ENCODE data around the gene RAD51C.
A peak's percentile ranks its signal among the peaks of the same experiment; 100 is the strongest.

Gene RAD51C

GRCh38 chr17:58755577-58756245, 63.3 kb downstream of the RAD51C start, which contains the start of gene PPM1E:
Gene PPM1E (plus strand): TSS chr17:58755854.
- H3K36me3 ChIP-seq = peaks cover 12% of the 10 kb centered on the region
- H3K27me3 ChIP-seq (ENCODE audit: insufficient read depth, low read depth, severe bottlenecking) = no peaks in the 10 kb centered on the region
- TF ChIP-seq CTCF (IDR thresholded peaks at IDR 0.05; ENCODE audit: low read depth, low read length) = no peak
- peak within 1 kb of the TSS; percentile 82 for H3K27ac ChIP-seq
- no peaks in the 10 kb centered on the region for H3K9me3 ChIP-seq (ENCODE audit: severe bottlenecking)
- H3K4me3 ChIP-seq (ENCODE audit: low read depth, low read length) = peak within 1 kb of the TSS; percentile 74
- peak; percentile 93 for DNase-seq

- H3K36me3 ChIP-seq = peaks cover 20% of the 10 kb centered on the region
- H3K4me3 ChIP-seq (ENCODE audit: low read depth, low read length) = peak overlapping the region; percentile 74
- DNase-seq = peak; percentile 37
- H3K27ac ChIP-seq = peak overlapping the region; percentile 82
- no peaks in the 10 kb centered on the region for H3K9me3 ChIP-seq (ENCODE audit: severe bottlenecking)
- TF ChIP-seq CTCF (IDR thresholded peaks at IDR 0.05; ENCODE audit: low read depth, low read length) = no peak
- H3K27me3 ChIP-seq (ENCODE audit: insufficient read depth, low read depth, severe bottlenecking) = no peaks in the 10 kb centered on the region
Observed at GRCh38 chr17:58756246-58757161, 64.1 kb downstream of the RAD51C start.

GRCh38 chr17:58757162-58757613, 64.8 kb downstream of the RAD51C start:
- Histone ChIP-seq H3K27ac (peak overlapping the region; percentile 82), H3K27me3 (ENCODE audit: insufficient read depth, low read depth, severe bottlenecking) (no peaks in the 10 kb centered on the region)

GRCh38 chr17:58758890-58759289, 66.5 kb downstream of the RAD51C start:
- no peak for DNase-seq
- H3K27me3 ChIP-seq (ENCODE audit: insufficient read depth, low read depth, severe bottlenecking) = no peaks in the 10 kb centered on the region
- no peak for TF ChIP-seq CTCF (IDR thresholded peaks at IDR 0.05; ENCODE audit: low read depth, low read length)
- H3K4me3 ChIP-seq (ENCODE audit: low read depth, low read length) = no peak overlapping the region
- peaks cover 27% of the 10 kb centered on the region for H3K36me3 ChIP-seq
- no peaks in the 10 kb centered on the region for H3K9me3 ChIP-seq (ENCODE audit: severe bottlenecking)
- H3K27ac ChIP-seq = no peak overlapping the region

More at GRCh38 chr17:58757162-58757613, 64.8 kb downstream of the RAD51C start:
- no peak for DNase-seq
- Histone ChIP-seq H3K9me3 (ENCODE audit: severe bottlenecking) (no peaks in the 10 kb centered on the region), H3K36me3 (peaks cover 27% of the 10 kb centered on the region), H3K4me3 (ENCODE audit: low read depth, low read length) (peak overlapping the region; percentile 74)
- no peak for TF ChIP-seq CTCF (IDR thresholded peaks at IDR 0.05; ENCODE audit: low read depth, low read length)

GRCh38 chr17:58759522-58759921, 67.1 kb downstream of the RAD51C start:
- peaks cover 27% of the 10 kb centered on the region for H3K36me3 ChIP-seq
- TF ChIP-seq CTCF (IDR thresholded peaks at IDR 0.05; ENCODE audit: low read depth, low read length) = no peak
- no peak overlapping the region for H3K4me3 ChIP-seq (ENCODE audit: low read depth, low read length)
- H3K27ac ChIP-seq = no peak overlapping the region
- H3K27me3 ChIP-seq (ENCODE audit: insufficient read depth, low read depth, severe bottlenecking) = no peaks in the 10 kb centered on the region
- H3K9me3 ChIP-seq (ENCODE audit: severe bottlenecking) = no peaks in the 10 kb centered on the region
- DNase-seq = no peak

Measured in WERI-Rb-1 (cell line).